ENCODE measurements around the gene COL19A1. TPM values are rescaled to one million over a fixed set of nuclear protein-coding genes. Genes with fewer than 3 reads are reported as not detected.
A peak's percentile ranks its signal among the peaks of the same experiment; 100 is the strongest.

The COL19A1 gene
- polyA plus RNA-seq, 3 donors = 3.1 to 5.7 (median 3.3) TPM

- no peak for DNase-seq (ENCODE audit: extremely low read depth in 1 of 11, low read depth in 9 of 11, low spot score in 4 of 11)
Observed at GRCh38 chr6:70086806-70087205, 220.4 kb downstream of the COL19A1 start.

- DNase-seq (ENCODE audit: extremely low read depth in 1 of 11, low read depth in 9 of 11, low spot score in 4 of 11) = no peak
Observed at GRCh38 chr6:70094156-70094555, 227.8 kb downstream of the COL19A1 start.

- DNase-seq (ENCODE audit: extremely low read depth in 1 of 11, low read depth in 9 of 11, low spot score in 4 of 11) = no peak
Observed at GRCh38 chr6:70099732-70100131, 233.4 kb downstream of the COL19A1 start.

- DNase-seq (ENCODE audit: extremely low read depth in 1 of 11, low read depth in 9 of 11, low spot score in 4 of 11) = no peak
Observed at GRCh38 chr6:70103798-70104197, 237.4 kb downstream of the COL19A1 start.

- peak in 5 of 11 donors; percentile 38 to 57 (median 40) for DNase-seq (ENCODE audit: extremely low read depth in 1 of 11, low read depth in 9 of 11, low spot score in 4 of 11)
Observed at GRCh38 chr6:70107852-70108629, 241.7 kb downstream of the COL19A1 start.

GRCh38 chr6:70110126-70111022 lies 244.0 kb downstream of the COL19A1 start:
- DNase-seq (ENCODE audit: extremely low read depth in 1 of 11, low read depth in 9 of 11, low spot score in 4 of 11) = peak in 3 of 11 donors; percentile 24 to 33 (median 31)

- DNase-seq (ENCODE audit: extremely low read depth in 1 of 11, low read depth in 9 of 11, low spot score in 4 of 11) = no peak
Observed at GRCh38 chr6:70111737-70112136, 245.4 kb downstream of the COL19A1 start.

GRCh38 chr6:70112716-70113115 lies 246.4 kb downstream of the COL19A1 start:
- DNase-seq (ENCODE audit: extremely low read depth in 1 of 11, low read depth in 9 of 11, low spot score in 4 of 11) = no peak

- DNase-seq (ENCODE audit: extremely low read depth in 1 of 11, low read depth in 9 of 11, low spot score in 4 of 11) = no peak
Observed at GRCh38 chr6:70113171-70113570, 246.8 kb downstream of the COL19A1 start.

GRCh38 chr6:70118670-70119069 lies 252.3 kb downstream of the COL19A1 start:
- no peak for DNase-seq (ENCODE audit: extremely low read depth in 1 of 11, low read depth in 9 of 11, low spot score in 4 of 11)

- DNase-seq (ENCODE audit: extremely low read depth in 1 of 11, low read depth in 9 of 11, low spot score in 4 of 11) = peak in 1 of 11 donors; percentile 36
Observed at GRCh38 chr6:70119218-70119835, 253.0 kb downstream of the COL19A1 start.

- DNase-seq (ENCODE audit: extremely low read depth in 1 of 11, low read depth in 9 of 11, low spot score in 4 of 11) = no peak
Observed at GRCh38 chr6:70124443-70124842, 258.1 kb downstream of the COL19A1 start.

GRCh38 chr6:70124882-70125545 lies 258.7 kb downstream of the COL19A1 start:
- DNase-seq (ENCODE audit: extremely low read depth in 1 of 11, low read depth in 9 of 11, low spot score in 4 of 11) = peak in 2 of 11 donors; percentile 13 to 36

GRCh38 chr6:70125602-70126001 lies 259.2 kb downstream of the COL19A1 start:
- DNase-seq (ENCODE audit: extremely low read depth in 1 of 11, low read depth in 9 of 11, low spot score in 4 of 11) = no peak

- no peak for DNase-seq (ENCODE audit: extremely low read depth in 1 of 11, low read depth in 9 of 11, low spot score in 4 of 11)
Observed at GRCh38 chr6:70129341-70129740, 263.0 kb downstream of the COL19A1 start.

- DNase-seq (ENCODE audit: extremely low read depth in 1 of 11, low read depth in 9 of 11, low spot score in 4 of 11) = no peak
Observed at GRCh38 chr6:70130865-70131264, 264.5 kb downstream of the COL19A1 start.

- DNase-seq (ENCODE audit: extremely low read depth in 1 of 11, low read depth in 9 of 11, low spot score in 4 of 11) = peak in 2 of 11 donors; percentile 19 to 35
Observed at GRCh38 chr6:70131528-70131927, 265.2 kb downstream of the COL19A1 start.

- no peak for DNase-seq (ENCODE audit: extremely low read depth in 1 of 11, low read depth in 9 of 11, low spot score in 4 of 11)
Observed at GRCh38 chr6:70133246-70133645, 266.9 kb downstream of the COL19A1 start.

GRCh38 chr6:70134542-70134941 lies 268.2 kb downstream of the COL19A1 start:
- no peak for DNase-seq (ENCODE audit: extremely low read depth in 1 of 11, low read depth in 9 of 11, low spot score in 4 of 11)

Data from renal cortex interstitium (tissue), 11 donors.